A549 treated with dexamethasone at 1 μM for 4 hours (cell line): ENCODE data around the gene NOL8. TPM values are rescaled to one million over a fixed set of nuclear protein-coding genes. Genes with fewer than 3 reads are reported as not detected.

Experiments
- total RNA-seq: library from RNA; stranded (reverse); fragments of 200-300 nt; extraction: Qiagen RNA extraction; gene quantifications from 5 replicates; pipeline ENCODE4 v1.2.3, GENCODE V29; 2022

The NOL8 gene
- total RNA-seq = 28.2 to 38.1 TPM (median 31.6 TPM) in 5 replicates

DNA sequence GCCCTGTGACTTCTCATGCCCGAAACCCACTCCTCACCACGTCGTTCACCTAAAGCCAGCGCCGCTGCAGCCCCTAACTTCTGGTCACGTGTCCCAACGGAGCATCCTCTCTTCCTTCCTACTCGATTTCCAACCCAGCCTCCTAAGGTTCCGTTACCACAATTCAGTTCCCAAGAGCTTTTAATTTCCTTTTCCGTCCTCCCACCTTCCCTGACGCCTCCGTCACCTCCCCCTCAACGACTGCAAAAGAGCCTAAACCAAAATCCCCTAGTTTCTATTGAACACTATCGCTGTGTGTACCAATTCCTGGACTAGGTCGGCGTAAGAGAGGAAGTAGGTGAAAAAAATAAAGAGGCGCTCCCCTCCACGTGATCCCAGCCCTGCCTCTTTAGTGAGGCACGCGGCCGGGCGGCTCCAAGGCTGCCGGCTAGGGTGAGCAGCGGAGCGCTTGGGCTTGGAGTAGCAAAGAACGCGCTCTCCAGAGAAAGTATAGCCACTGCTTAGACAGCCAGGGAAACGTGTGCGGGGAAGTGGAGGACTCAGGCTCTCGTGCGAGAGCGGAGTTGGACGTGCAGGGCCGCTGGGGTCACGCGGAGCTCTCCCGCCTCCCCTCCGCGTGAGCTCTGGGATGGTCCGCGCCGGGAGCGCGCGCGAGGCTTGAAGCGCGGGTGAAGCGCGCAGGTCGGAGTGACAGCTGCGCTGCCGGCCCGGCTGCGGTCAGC is at the start of gene NOL8, which contains the start of gene CENPP:
Gene NOL8, minus strand, starts transcription at position 82 of the 722 bp plus-strand sequence. CDS start 1,189 bp downstream, outside the sequence.
Gene CENPP, plus strand, starts transcription at position 685 of the 722 bp plus-strand sequence.

DNA sequence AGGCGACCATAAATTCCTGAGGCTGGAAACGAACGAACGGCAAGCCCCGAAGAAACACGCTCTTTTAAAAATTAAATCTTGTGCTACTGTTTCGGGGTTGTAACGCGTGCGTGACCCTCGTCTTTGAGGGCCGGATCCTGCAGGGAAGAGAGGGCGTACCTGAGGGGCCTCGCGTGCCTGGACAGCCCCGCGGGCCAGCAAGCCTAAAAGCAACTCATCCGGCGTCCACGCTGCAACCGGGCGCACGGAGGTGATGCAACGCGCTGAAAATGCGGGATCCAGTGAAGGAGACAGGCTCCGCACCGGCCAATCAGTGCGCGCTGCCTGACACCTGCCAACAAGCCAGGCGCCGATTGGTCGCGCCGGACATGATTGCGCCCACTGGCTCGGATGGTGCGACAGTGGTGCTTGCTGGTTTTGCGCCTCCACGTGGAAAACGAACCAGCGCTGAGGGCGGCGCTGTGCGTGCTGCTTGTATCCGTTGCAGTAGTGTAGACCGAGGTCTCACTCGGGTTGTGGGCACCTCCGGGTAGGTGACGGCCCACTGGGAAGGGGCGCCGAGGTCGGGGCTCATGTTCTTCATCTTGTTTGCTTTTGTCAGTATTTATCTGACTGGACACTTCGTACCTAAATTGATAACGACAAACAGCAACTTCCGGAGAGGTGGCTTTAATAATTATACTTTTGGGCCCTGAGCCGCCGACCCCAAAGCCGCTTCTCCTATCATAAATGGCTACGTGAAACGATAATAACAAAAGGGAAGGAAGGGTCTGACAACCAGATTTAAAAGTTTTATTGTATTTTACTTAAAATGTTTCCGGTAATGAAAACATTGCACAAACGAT is 31.5 kb downstream of the NOL8 start, which contains the start of gene IARS1:
Gene IARS1, minus strand, starts transcription at position 246 of the 845 bp plus-strand sequence. CDS start 4,278 bp downstream, outside the sequence.

Other genes with a start within 250 kb of the NOL8 start
- gene SPTLC1, start 209.9 kb downstream of the NOL8 start, total RNA-seq = 59.0 to 72.1 TPM (median 67.4 TPM) in 5 replicates
- 105 to 124 TPM (median 108 TPM) in 5 replicates for gene IARS1, start 31.7 kb downstream of the NOL8 start, total RNA-seq
- 5.0 to 9.1 TPM (median 8.6 TPM) in 5 replicates for gene CENPP, start 603 bp upstream of the NOL8 start, total RNA-seq
- not detected in 5 replicates for gene OGN, start 79.2 kb upstream of the NOL8 start, total RNA-seq
- not detected in 5 replicates for gene OMD, start 99.1 kb upstream of the NOL8 start, total RNA-seq
- gene ASPN, start 157.2 kb upstream of the NOL8 start, total RNA-seq = not detected in 5 replicates
- gene ECM2, start 210.6 kb upstream of the NOL8 start, total RNA-seq = 0.08 to 0.11 TPM (median 0.11 TPM) in 5 replicates